Midbrain (tissue), 1 donor: Measurements from ENCODE around the gene ENTPD7.
A peak's percentile ranks its signal among the peaks of the same experiment; 100 is the strongest.
"Not testable (repeated sequence)": the region's sequence is repeated elsewhere in the genome, so short reads cannot be mapped to it uniquely, and the experiment has no call there.

ENCODE experiments used
- DNase-seq: peaks from one replicate; lab custom pipeline; 2025; lab: John Stamatoyannopoulos, UW

The ENTPD7 gene, protein sequence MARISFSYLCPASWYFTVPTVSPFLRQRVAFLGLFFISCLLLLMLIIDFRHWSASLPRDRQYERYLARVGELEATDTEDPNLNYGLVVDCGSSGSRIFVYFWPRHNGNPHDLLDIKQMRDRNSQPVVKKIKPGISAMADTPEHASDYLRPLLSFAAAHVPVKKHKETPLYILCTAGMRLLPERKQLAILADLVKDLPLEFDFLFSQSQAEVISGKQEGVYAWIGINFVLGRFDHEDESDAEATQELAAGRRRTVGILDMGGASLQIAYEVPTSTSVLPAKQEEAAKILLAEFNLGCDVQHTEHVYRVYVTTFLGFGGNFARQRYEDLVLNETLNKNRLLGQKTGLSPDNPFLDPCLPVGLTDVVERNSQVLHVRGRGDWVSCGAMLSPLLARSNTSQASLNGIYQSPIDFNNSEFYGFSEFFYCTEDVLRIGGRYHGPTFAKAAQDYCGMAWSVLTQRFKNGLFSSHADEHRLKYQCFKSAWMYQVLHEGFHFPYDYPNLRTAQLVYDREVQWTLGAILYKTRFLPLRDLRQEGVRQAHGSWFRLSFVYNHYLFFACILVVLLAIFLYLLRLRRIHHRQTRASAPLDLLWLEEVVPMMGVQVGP

DNA sequence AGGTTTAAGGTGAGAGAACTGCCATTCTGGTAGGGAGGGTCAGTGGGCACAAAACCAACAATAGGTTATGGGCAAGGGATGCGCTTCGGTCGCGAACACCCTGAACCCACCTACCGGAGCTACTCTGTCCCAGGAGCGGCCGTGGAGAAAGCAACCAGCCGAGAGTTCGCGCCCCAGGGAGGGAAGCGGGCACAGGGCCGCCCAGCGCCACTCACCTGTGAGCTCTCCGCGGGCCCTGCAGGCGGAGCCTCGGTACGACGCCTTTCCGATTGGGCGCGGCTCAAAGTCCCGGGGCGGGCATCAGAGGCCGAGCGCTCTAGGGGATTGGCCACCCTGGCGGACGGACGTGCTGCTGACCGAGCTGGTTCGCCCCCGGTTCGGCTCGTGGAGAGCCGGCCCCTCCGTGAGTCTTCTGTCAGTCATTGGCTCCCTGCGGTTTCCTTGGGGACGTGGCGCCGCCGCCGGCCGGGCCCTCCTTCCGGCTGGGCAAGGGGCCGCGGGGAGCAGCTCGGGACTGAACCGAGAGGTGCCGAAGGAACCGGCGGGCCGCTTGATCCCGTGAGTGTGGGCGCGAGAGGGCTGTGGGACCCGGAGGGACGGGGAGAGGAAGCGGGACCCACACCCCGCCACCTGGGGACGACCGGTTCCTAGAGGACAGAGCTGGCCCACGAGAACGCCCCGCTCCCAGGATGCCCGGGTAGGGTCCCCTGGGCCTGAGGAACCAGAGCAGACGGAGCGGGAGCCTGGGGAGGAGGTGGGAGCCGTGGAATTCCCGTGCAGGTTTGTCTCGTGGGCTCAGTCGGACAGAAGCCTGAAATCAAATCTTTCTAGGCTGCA lies at the start of gene ENTPD7:
Gene ENTPD7, plus strand, starts transcription at position 479 of the 837 bp plus-strand sequence. CDS start 448 bp downstream, outside the sequence.
- peak; percentile 89 for DNase-seq

DNA sequence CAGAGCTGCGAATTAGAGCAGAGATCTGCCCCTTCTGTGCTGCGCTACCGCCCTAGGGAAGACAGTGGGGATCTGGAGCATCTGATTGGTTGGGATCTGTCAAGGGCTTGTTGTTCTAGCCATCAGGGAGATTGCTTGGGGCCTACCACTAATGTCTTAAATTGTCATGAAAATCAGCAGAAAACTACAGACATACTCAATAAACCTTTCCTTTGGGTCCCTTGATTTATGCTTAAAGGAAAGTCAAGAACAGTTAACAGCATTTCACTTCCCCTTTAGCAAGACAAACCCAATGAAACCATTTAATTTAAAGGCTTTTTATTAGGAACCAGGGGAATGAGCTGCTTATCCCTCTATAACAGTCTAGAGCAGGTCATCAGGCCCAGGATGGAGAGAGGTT lies 49.1 kb upstream of the ENTPD7 start:
- DNase-seq, result no peak

DNA sequence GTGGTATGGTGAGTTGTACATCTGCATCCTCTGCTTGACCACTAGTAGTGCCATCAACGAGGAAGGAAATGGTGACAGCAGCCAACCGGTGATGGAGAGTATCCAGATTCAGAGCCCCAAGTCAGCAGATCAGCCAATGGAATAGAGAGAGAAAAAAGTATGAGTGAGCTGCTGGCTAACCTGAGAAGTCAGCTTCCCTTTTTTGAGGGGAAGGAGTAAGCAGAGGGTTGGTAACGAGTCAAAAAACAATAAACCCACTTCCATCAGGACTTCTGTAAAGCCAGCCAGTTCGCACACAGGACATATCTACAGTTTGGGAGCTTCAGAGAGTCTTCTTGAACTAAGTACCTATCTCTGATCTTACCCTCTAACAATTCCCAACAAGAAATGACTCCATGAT lies 48.0 kb upstream of the ENTPD7 start:
- no peak for DNase-seq

DNA sequence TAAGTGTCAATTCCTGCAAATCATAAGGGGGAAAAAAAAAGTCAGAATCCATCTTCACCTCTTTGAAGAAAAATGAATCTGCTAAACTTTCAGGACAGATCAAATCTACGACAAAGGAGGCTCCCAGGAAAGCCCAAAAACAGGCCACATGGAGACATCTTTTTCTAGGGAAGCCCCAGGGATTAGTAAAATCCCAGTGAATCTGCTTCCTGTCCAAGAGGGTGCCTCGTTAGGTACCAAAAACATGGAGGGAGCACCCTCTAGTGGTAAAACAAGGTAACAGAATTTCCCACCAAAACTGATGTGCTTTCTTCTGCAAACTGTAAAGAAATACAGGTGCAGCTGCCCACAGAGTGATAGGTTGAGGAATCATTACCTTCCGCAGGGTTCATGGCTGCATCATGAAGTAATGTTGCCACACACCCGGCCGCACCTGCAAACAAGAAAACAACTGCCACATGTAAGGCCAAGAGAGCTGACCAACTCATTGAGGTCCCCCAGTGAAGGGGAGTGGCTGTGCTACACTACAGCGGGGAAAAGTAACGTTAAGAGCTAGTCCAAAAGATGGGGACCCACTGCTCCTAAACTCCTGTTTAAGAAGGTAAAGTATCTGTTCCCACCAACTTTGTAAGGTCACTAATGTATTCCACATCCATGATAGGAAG lies 47.0 kb upstream of the ENTPD7 start:
- DNase-seq, result peak; percentile 70

DNA sequence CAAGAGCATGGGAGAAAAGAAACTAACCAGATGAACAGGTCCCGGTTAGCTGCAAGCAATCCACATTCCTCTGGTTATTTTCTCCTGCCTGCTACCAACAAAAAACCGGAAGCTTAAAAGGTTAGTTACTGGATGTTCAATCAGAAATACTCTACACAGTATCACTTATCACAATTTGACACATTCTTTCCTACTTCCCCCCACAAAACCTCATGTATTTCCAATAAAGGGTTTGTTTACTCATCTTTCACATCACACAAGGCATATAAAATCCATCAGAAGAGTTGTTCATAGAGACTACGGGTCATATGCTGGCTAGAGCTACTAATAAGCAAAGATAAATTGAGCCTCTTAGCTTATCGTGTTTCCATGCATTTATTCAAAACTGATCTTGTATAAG lies 43.9 kb upstream of the ENTPD7 start:
- DNase-seq, result no peak

DNA sequence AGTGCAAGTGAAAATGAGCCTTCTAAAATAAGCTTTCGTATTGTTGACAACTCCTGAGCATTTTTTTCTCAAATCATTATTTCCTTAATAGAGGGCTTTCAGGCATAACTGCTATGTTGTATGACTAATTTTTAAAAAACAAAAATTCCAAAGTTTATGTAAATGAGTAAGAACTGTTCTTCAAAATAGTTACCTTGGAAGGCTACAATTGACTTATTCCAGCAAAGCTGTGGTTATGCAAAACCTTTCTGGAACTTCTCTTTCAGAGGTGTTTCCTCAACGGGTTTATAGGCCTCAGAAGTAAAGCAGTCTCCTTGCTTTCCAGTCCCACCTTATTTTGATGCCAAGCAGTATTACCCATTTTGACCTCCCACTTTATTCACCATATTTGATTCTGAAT lies 41.6 kb upstream of the ENTPD7 start:
- no peak for DNase-seq

DNA sequence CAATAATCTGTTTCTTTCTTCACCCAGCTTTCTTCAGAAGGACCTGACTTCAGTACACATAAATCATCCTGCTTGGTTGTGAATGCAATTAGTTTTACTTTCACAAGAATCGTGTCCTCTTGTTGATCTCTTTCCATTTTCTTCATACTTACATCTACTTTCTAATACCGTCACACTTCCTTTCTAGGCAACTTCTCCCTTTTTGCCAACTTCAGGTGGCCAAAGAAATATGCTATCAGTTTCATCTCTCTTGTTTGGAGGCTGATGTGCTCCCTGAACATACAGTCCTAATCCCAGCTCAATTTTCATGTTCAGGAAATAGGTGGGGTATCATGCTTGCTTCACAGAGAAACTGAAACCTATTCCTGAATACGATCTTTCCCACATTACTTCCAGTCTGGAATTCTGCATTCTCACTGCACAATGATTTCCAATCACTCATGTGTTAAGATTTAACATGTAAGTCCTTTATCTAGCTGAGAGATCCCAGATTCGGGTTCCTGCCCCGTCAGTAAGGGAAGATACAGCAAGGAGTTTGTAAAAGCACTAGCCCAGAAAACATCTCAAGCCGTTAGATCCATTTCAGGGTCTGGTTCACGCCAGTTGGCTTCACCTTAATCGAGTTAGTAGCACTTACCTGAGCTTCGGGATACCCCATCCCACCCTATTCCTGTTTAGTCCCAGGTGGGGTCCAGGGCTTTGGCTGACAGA lies 40.1 kb upstream of the ENTPD7 start:
- DNase-seq, result no peak

DNA sequence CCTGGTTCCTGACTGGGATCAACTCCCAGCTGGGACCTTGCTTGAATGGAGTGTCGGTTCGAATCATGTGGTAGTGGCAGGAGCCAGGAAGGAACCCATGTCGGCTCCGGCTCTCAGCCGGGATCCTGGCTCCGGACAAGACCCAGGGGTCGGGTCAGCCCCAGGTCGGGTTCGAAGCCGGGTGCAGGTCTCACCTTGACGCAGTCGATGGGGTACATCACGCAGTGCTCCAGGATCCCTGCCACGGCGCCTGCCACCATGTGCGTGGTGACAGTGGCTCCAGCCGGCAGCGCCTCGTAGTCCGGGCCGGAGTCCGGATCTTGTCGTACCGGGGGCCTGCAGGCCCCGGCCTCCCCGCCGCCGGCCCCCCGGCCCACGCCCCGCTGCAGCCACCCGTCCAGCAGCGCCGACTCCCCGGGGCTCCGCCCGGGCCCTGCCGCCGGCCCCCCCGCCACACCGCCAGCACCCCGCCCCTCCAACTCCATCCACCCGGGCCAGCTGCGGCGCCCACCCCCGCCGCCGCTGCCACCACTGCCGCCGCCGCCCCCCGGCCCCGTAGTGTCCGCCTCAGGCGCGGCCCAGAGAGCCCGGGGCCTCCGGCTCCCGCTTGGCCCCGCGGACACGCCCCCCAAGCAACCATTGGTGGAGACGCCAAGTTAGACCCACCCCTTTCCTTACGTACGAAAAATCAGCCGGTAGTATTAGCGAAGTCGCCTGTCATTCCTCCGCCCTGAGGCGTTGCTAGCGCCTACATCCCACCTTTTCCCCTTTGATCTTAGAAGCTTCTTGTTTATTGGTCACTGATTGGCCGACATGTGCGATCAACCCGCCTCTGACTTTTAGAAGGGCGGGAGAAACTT lies 39.2 kb upstream of the ENTPD7 start, which contains the start of gene SLC25A28:
Gene SLC25A28, minus strand, starts transcription at position 589 of the 860 bp plus-strand sequence. Its CDS starts 104 bp downstream, at position 485.
- DNase-seq, result peak; percentile 99

DNA sequence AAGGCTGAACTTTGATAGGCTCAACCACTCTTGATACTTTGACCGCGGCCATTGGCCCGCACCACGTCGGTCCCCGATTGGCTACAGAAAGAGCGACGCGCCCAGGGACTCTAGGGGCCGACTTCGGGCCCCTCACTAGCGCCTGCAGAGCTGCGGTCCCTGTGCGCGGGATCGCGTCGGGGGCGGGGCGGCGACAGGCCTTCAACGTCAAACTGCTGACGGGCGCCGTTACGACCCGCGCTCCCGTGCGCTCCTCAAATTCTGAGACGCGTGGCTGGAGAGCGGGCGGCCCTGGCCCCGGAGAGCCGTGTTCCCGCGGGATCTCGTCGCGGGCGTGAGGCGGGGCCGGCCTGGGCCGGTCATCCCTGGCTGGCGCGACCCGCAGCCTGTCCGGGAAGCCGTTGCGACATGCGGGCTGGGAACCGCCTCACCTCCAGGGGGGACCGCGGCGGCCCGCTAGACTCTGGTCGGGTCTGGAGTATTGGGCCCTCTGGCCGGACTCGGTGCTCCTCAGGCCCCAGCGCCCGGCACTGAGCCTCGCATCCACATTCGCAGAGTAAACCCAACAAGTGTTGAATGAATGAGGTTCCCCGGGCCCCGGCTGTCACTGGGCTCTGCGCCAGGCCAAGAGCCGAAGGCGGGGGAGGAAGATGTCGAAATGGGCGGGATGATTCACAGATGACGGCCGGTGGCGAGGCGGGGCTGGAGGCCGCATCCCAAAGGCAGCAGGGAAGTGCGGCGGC lies 38.4 kb upstream of the ENTPD7 start:
- peak; percentile 92 for DNase-seq

DNA sequence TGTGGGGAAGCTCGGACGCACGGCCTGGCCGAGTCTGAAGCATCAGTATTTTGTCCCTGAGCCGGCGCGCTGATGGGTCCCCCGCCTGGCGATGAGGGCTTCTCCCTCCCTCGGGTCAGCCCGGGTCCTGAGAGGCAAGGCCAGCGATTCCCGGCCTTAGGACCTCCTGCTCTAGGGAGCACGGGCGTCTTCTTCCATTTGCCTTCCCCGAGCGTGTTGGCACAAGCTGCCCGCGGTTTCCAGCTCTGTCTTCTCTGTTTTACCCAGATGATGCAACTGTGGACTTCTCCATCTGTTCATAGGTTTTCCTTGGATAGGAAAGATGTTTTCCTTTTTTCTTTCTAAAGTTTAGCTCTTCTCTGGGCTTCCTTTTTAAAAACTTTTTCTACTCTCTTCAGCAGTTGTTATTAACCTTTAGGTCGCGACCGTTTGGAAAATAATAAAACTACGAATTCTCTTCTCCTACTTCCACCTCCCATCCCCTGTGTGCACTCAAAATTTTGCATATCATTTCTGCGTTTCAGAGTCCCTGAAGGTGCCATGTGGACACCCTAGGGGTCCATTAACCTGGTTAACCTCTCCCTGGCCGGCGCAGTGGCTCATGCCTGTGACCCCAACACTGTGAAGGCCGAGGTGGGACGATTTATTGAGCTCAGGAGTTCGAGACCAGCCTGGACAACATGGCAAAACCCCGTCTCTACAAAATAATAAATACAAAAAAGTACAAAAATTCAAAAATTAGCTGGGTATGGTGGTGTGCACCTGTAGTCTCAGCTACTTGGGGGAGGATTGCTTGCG lies 37.7 kb upstream of the ENTPD7 start:
- DNase-seq, result no peak

DNA sequence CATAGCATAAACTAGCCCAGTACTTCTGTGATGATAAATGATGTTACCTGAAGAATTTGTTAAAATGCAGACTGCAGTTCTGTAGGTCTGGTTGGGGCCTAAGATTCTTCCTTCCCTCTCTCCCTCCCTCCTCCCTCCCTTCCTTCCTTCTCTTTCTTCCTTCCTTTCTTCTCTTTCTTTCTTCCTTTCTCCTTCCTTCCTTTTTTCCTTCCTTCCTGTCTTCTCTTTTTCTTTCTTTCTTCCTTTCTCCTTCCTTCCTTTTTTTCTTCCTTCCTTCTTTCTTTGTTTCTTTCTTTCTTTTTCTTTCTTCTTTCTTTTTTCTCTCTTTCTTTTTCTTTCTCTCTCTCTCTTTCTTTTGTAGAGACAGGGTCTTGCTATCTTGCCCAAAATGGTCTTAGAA lies 35.4 kb upstream of the ENTPD7 start:
- no peak for DNase-seq

DNA sequence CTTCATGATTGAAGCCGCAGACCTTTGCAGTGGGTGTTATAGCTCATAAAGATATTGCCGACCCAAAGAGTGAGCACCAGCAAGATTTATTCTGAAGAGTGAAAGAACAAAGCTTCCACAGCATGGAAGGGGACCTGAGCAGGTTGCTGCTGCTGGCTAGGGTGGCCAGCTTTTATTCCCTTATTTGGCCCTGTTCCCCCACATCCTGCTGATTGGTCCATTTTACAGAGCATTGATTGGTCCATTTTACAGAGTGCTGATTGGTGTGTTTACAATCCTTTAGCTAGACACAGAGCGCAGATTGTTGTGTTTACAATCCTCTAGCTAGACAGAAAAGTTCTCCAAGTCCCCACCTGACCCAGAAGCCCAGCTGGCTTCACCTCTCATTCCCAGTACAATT lies 34.2 kb upstream of the ENTPD7 start:
- not testable (repeated sequence) for DNase-seq

DNA sequence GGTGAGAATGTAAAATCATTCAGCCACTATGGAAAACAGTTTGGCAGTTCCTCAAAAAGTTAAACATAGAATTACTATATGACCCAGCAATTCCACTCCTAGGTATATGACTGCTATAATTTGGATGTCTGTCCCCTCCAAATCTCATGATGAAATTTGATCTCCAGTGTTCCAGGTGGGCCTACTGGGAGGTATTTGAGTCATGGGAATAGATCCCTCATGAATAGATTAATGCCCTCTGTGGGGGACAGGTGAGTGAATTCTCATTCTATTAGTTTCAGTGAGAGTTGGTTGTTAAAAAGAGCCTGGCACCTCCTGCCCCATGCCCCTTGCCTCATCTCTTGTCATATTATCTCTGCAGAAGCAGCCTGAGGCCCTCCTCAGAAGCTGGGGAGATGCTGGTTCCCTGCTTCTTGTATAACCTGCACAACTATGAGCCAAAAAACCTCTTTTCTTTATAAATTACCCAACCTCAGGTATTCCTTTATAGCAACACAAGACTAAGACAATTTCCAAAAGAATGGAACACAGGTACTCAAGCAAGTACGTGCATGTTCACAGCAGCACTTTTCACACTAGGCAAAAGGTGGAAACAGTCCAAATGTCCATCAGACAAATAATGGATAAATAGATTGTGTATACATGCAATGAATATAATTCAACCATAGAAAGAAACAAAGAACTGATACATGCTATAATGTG lies 30.2 kb upstream of the ENTPD7 start:
- no peak for DNase-seq

DNA sequence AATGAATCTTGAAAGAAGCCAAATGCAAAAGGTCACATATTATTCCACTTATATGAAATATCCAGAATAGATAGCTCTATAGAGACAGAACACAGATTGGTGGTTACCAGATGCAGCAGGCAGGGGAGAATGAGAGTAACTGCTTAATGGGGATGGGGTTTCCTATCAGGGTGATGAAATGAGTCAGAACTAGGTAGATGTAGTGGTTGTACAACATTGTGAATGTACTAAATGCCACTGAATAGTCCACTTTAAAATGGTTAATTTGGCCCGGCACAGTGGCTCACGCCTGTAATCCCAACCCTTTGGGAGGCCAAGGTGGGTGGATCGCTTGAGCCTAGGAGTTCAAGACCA lies 29.7 kb upstream of the ENTPD7 start:
- no peak for DNase-seq

DNA sequence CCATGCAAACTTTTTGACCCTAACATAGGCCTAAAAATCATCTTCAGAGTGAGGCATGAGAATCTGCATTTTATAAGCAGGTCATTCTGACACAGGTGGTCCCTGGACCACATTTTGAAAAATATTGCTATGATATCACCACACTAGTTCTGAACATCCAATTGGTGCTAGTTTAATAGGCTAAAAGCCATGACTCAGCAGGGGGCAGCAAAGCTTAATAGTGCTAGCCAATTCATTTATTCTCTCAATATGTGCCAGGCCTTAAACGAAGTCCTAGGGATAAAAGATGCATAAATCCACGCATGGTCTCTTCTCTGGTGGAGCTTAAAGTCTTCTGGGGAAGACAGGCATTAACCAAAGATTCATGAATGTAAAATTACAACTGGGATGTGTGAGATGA lies 28.9 kb upstream of the ENTPD7 start:
- no peak for DNase-seq

DNA sequence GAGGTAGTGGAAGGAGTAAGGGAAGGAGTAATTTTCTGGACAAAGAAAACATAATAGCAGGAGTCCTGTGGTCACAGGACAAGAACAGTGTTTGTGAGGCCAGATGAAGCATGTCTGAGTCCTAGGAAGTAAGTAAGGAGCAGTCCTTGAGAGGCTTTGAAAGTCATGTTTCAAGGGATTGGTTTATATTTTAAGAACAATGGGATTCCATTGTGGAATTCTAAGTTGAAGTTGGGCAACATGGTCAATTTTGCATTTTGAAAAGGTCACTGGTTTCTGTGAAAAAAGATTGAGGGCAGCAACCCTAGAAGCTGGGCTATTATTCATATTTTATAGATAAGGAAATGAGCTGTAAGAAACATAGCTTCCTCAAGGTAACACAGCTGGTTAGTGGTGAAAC lies 28.3 kb upstream of the ENTPD7 start:
- DNase-seq, result no peak

DNA sequence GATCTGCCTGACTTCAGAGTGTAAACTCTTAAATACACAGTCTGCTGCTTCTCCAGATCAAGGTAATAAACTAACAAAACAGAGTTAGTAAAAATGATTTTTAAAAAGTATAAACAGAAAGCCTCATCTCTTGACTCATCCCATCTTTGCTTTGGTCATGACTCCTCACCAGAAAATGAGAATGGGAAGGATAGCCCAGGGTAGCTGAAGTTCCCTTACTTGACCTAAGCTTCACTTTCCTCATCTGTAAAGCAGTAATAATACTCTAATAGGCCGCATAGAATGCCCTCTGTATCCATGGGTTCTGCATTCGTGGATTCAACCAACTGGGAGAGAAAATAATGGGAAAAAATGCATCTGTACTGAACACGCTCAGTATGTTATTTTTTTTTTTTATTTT lies 27.8 kb upstream of the ENTPD7 start:
- no peak for DNase-seq

DNA sequence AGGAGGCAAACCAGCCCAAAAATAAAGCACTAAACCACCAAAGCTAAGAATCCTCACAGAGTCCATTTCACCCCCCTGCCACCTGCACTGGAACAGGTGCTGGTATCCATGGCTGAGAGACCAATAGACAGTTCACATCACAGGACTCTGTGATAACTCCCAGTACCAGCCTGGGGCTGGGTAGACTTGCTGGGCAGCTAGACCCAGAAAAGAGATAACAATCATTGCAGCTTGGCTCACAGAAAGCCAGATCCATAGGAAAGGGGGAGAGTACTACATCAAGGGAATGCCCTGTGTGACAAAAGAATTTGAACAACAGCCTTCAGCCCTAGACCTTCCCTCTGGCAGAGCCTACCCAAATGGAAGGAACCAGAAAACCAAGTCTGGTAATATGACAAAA lies 25.5 kb upstream of the ENTPD7 start:
- DNase-seq, result no peak
